ENCODE results near the gene TMEM240.

TMEM240 gene

GRCh38 chr1:1540090-1540817 lies at the start of gene TMEM240:
Gene TMEM240, minus strand, starts transcription at chr1:1540624. Its CDS starts 278 bp downstream, at chr1:1540346.
- peak; percentile 31 to 56 (median 34) for DNase-seq (ENCODE audit: low read depth in 3 of 3)

DNA sequence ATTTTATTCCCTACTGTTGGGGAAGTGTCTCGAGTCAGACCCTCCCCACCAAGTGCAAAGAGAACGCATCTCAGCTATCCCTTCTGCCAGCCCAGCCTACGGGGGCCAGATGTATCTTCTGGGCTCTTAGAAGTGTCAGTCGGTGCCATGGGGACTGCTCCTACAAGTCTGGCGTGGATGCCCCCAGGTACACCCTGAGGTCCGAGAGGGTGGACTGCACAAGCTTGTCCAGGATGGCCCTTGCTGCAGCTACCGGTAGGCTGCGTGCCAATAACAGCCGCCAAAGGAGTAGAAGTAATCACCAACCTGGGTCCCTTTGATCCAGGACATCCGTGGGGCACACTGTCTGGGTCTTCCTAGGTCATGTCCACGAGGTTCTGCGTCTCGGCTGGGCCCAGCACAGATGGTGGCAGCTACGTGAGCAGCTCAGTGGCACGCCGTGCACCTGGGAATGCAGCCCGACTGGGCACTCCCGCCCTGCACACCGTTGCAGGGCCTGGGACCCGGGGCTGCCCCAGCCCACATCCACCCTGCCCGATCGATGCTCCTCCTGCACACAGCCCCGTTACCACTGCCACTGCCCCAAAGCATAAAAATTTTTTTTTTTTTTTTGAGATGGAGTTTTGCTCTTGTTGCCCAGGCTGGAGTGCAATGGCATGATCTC lies 43.1 kb upstream of the TMEM240 start:
- DNase-seq (ENCODE audit: low read depth in 3 of 3) = no peak

DNA sequence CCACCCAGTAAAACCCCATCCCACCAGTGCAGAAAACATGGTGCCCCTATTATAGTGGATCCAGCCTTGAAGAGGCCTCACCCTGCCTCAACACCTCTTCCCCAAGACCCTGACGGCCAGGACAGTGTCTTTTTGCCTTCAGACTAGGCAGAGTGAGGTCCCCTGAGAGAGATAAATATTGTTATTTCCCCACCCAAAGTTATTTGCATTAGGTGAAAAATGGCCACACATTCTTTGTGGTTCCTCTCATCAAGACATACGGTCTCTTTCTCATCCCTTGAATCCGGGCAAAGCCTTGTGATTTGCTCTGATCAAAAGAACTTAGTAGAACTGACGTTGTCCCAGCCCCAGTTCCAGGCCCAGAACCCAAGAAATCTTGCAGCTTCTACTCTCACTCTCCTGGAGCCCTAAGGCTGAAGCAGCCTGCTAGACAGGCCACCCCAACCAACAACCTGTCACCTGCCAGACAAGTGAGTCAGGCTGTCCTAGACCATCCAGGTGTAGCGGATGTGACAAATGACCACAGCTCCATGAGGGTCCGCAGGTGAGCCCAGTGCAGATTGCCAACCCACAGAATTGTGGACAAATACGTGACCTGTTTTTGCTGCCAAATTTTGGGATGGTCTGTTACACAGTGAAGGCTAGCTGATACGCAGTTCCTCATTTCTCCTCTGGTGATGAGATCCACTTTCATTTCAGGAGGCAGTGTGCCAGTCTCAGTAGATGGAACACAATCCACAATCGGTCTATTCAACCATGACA lies 42.3 kb upstream of the TMEM240 start:
- DNase-seq (ENCODE audit: low read depth in 3 of 3) = no peak

DNA sequence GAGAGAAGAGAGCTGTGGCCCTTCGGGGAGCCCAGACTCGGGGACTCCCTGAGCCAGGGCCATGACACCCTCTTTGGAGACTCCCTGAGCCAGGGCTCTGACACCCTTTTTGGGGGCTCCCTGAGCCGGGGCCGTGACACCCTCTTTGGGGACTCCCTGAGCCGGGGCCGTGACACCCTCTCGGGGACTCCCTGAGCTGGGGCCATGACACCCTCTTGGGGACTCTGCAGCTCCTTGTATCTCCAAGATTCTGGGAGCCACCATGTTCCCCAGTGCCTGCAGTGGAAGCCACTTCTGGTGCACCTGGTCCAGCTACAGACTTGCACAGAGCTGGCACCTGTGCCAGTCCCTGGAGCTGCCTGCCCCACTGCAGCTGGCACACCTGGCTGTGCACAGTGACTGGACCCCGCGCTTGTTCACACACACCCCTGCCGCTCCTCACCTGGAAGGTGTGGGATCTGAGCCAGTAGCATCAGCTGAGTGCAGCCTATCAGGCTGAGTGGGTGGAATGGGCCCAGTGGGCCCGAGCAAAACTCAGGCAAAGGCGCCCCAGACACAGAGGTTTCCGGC lies 38.0 kb upstream of the TMEM240 start:
- no peak for DNase-seq (ENCODE audit: low read depth in 3 of 3)

- DNase-seq (ENCODE audit: low read depth in 3 of 3) = no peak
Measured at GRCh38 chr1:1577367-1578011, 37.1 kb upstream of the TMEM240 start.

DNA sequence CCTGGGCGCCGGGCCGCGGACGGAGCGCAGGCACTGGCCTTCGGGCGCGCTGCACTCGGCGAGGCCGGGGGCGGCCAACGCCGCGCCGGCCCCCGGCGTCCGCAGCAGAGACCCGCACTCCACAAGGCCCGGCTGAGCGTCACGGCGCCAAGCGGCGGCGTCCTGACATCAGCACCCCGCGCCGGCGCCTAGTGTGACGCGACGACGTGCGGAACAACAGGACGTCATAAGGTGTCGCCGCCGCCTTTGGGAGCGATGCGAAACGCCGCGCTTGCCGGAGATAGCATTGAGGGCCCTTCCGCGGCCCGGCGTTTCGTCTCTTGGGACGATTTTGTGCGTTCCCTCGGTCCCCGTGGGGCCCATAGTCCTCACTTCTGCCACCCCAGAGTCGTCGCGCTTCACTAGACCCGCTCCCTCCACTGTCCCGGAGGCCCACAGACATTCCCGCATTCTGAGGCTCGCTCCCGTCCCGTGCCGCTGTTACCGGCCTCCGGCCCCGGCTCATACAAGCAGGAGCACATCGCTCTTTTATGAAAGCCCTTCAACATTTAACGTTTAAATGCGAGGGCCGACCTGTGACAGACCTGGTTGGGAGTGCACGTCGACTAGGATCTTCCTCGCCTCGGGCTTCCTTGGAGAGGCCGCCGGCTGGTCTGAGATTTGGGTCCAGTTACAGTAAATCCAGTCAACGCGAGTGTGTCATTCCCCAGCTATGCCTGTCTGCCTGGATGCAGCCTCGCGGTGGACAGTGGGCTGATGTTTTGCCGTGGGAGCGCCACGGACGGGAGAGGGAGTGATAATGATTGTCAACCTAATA lies 34.5 kb upstream of the TMEM240 start, which contains the start of gene SSU72:
SSU72 (minus strand) TSS at position 143 of the 817 bp plus-strand sequence. CDS start 306 bp downstream, outside the sequence.
- peak; percentile 86 to 93 (median 87) for DNase-seq (ENCODE audit: low read depth in 3 of 3)

GRCh38 chr1:1573843-1574720 lies 33.7 kb upstream of the TMEM240 start:
- DNase-seq (ENCODE audit: low read depth in 3 of 3) = peak; percentile 40 to 62 (median 41)

GRCh38 chr1:1569341-1569740 lies 28.9 kb upstream of the TMEM240 start:
- DNase-seq (ENCODE audit: low read depth in 3 of 3) = no peak

GRCh38 chr1:1567891-1568291 lies 27.5 kb upstream of the TMEM240 start:
- DNase-seq (ENCODE audit: low read depth in 3 of 3) = no peak

DNA sequence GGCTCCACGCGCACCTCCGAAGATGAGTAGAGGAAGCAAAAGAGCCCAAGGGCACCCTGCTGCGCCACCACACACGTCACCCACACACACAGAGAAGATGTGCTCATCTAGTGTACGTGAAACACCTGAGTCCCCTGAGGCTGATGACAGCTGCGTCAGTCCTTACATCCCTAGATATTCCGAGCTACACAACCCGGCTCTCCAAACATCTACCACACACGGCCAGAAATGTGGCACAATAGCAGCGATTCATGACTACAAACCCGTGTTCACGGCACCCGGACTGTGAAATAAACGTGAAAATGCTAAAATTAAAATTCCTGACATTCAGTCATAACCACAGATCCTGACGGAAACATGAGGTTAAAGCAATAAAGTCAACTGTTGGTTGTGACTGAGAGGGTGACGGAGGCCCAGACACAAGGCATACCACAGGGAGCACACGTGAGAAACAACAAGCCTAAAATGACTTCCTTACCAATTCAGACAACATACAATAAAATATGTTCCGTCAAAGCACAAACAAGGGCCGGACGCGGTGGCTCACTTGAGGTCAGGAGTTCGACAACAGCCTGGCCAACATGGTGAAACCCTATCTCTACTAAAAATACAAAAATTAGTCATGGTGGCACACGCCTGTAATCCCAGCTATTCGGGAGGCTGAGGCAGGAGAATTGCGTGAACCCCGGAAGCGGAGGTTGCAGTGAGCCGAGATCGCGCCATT lies 26.9 kb upstream of the TMEM240 start:
- DNase-seq (ENCODE audit: low read depth in 3 of 3) = no peak

- no peak for DNase-seq (ENCODE audit: low read depth in 3 of 3)
Measured at GRCh38 chr1:1565340-1565739, 24.9 kb upstream of the TMEM240 start.

DNA sequence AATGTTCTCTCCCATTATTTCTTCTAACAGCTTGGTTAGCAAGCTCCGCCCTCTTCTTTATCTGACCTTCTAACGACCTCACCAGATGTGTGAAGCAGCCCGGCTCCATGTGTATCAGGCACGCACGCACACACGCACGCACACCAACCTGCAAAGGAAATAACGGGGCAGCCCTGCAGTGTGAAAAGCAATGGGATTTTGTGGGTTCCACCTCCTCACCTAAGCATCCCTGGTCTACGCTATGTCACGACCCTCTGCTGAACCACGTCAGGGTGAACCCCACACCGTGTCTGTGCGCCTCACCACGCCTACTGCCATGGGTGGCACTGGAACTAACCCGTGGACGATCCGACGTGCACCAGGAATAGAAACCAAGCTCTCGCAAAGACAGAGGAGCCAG lies 23.8 kb upstream of the TMEM240 start:
- no peak for DNase-seq (ENCODE audit: low read depth in 3 of 3)

GRCh38 chr1:1563688-1564087 lies 23.3 kb upstream of the TMEM240 start:
- DNase-seq (ENCODE audit: low read depth in 3 of 3) = no peak

- no peak for DNase-seq (ENCODE audit: low read depth in 3 of 3)
Measured at GRCh38 chr1:1562556-1563195, 22.3 kb upstream of the TMEM240 start.

- DNase-seq (ENCODE audit: low read depth in 3 of 3) = no peak
Measured at GRCh38 chr1:1561801-1562470, 21.5 kb upstream of the TMEM240 start.

- no peak for DNase-seq (ENCODE audit: low read depth in 3 of 3)
Measured at GRCh38 chr1:1560178-1560577, 19.8 kb upstream of the TMEM240 start.

GRCh38 chr1:1559066-1559465 lies 18.6 kb upstream of the TMEM240 start:
- no peak for DNase-seq (ENCODE audit: low read depth in 3 of 3)

DNA sequence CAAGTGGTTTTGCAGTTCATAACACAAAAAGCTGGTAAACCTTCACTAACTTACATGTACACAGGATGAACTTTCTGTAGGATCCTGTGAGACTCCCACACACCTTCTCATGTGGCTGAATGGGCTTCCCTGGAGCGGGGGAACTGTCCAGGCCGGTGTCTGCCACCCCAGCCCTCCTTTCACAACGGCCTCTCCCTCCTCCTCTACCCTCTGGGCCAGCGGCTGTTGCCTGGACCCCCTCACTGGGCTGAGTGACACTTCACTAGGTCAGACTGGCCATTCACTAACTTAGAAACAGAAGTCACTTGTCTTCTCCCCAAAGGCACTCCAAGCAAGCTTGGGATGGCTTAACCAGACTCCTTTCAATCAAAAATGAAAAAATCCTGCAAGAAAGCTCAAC lies 18.2 kb upstream of the TMEM240 start:
- DNase-seq (ENCODE audit: low read depth in 3 of 3) = no peak
